ENCODE measurements around the gene WDR4.
"Not testable (repeated sequence)": the region's sequence is repeated elsewhere in the genome, so short reads cannot be mapped to it uniquely, and the experiment has no call there.

The WDR4 gene

GRCh38 chr21:42878993-42879787 is at the start of gene WDR4:
Gene WDR4, minus strand, starts transcription at chr21:42879539. Its CDS starts 44 bp downstream, at chr21:42879495.
- DNase-seq (ENCODE audit: low read depth in 2 of 2): peak; percentile 98 to 99

GRCh38 chr21:42927474-42928200 is 48.3 kb upstream of the WDR4 start:
- DNase-seq (ENCODE audit: low read depth in 2 of 2): not testable (repeated sequence)

GRCh38 chr21:42925114-42925926 is 46.0 kb upstream of the WDR4 start, which contains the start of gene ERVH48-1:
Gene ERVH48-1, minus strand, starts transcription at chr21:42925630. Its CDS starts 6,624 bp downstream, at chr21:42919006.
- no peak for DNase-seq (ENCODE audit: low read depth in 2 of 2)

GRCh38 chr21:42924433-42924751 is 45.1 kb upstream of the WDR4 start:
- DNase-seq (ENCODE audit: low read depth in 2 of 2): no peak

DNA sequence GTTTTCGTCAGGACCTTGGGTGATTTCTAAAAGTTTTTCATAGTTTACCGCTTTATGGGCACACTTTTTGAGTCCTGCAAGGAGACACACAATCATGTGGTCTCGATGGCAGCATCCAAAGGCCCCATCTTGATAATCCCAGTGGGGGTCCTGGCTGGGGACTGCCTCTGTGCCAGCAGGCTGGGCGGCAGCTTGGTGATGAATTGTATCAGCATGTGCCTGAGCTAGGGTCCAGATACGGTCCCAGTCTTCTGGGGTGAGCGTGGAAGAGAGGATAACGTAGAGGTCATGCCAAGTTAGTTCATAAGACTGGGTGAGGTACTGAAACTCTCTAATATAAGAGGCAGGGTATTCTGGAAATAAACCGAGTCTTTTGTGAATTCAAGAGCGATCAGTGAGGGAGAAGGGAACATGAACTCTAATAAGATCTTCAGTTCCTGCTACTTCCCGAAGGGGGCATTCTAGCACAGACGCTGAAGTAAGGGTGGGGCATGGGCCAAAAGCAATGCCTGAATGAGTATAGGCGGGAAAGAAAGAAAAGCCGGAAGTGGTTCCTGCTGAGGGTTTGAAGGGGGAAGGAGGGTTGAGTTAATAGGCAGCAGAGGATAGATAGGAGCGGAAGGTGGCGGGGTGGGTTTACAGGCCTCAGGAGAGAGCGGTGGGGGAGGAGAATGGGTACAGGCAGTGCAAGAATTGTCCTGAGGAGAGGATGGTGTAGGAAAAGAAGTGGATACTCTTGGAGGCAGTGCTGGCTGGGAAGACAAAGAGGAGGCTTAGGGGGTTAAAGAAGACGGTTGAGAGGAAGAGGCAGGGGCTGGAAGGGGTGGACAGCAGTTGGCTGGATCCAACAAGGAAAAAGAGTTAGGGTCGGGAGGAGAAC is 44.5 kb upstream of the WDR4 start:
- peak; percentile 49 to 66 for DNase-seq (ENCODE audit: low read depth in 2 of 2)

GRCh38 chr21:42922918-42923317 is 43.6 kb upstream of the WDR4 start:
- no peak for DNase-seq (ENCODE audit: low read depth in 2 of 2)

DNA sequence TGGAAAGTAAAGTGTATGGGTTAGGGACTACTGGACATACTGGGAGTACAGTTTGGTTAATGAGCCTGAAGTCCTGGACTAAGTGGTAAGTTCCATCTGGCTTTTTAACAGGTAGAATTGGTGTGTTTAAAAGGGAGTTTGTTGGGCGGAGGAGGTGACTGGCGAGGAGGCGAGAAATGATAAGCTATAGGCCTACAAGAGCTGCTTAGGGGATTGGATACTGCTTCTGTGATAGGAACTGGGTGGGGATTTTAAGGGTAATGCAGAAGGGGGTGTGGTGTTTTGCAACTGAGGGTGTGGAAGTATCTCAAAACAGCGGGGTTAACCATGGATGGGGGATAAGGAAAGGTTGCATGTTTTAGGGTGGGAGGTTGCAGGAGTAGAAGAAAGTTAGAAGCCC is 42.6 kb upstream of the WDR4 start:
- DNase-seq (ENCODE audit: low read depth in 2 of 2): no peak

DNA sequence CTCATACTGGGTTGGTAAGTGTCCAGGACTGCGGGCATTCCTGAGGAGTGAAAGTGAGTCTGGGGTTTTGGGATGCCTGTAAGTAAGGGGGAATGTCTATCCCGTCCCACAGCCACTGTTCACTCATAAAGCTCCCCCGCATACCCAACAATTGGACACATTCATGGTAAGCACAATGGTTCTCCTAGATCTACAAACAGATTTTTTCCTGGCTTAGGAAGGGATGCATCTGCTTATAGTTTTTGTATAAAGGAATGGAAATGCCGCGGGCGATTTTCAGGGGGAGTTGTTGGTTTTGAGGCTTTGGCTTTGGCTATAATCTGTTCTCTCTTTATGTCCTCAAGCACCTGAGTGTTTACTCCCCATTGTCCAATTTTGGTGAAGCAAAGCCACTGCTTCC is 39.0 kb upstream of the WDR4 start:
- DNase-seq (ENCODE audit: low read depth in 2 of 2): no peak

DNA sequence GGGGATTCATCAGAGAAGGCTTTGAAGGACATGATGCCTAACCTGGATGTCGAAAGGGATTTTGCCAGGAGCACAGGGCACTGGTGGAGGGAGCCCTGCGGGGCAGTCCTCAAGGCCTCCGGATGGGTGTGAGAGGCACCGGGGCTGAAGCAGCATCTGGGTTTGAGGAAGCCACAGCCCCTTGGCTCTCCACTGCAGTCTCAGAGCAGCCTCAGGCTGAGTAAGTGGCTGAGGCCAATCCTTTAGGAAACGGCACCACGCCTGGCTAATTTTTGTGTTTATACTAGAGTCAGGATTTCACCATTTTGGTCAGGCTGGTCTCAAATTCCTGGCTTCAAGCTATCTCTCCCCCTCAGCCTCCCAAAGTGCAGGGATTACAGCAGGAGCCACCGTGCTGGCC is 34.1 kb upstream of the WDR4 start:
- no peak for DNase-seq (ENCODE audit: low read depth in 2 of 2)

DNA sequence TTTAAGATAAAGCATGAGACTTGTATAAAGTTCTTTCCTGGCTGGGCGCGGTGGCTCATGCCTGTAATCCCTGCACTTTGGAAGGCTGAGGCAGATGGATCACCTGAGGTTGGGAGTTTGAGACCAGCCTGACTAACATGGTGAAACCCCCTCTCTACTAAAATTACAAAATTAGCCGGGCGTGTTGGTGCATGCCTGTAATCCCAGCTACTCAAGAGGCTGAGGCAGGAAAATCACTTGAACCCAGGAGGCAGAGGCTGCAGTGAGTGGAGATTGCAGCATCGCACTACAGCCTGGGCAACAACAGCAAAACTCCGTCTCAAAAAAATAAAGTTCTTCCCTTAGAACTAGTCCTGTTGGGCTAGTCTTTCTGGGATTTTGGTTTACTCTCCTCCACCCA is 32.6 kb upstream of the WDR4 start:
- DNase-seq (ENCODE audit: low read depth in 2 of 2): not testable (repeated sequence)

- not testable (repeated sequence) for DNase-seq (ENCODE audit: low read depth in 2 of 2)
Measured at GRCh38 chr21:42908484-42908883, 29.1 kb upstream of the WDR4 start.

DNA sequence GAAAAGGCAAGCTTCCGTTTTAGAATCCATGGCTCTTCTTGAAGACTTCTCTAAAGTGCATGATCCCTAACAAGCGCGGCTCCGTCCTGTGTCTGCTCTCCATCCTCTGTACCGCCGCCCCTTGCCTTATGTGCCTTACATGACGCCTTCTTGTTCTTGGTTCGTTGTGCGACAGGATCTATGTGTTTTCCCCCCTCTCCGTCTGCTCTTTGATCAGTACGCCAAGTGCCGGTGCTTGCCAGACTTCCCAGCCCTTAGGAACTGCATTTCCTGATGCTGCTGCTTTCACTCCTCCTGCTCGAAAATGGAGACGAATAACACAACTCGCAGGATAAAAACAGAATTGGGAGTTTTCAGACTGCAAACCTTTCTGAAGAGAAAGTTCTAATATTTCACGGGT is 26.9 kb upstream of the WDR4 start:
- DNase-seq (ENCODE audit: low read depth in 2 of 2): no peak

- DNase-seq (ENCODE audit: low read depth in 2 of 2): no peak
Measured at GRCh38 chr21:42905195-42905594, 25.9 kb upstream of the WDR4 start.

GRCh38 chr21:42903817-42904216 is 24.5 kb upstream of the WDR4 start:
- no peak for DNase-seq (ENCODE audit: low read depth in 2 of 2)

GRCh38 chr21:42900446-42900845 is 21.1 kb upstream of the WDR4 start:
- DNase-seq (ENCODE audit: low read depth in 2 of 2): no peak

DNA sequence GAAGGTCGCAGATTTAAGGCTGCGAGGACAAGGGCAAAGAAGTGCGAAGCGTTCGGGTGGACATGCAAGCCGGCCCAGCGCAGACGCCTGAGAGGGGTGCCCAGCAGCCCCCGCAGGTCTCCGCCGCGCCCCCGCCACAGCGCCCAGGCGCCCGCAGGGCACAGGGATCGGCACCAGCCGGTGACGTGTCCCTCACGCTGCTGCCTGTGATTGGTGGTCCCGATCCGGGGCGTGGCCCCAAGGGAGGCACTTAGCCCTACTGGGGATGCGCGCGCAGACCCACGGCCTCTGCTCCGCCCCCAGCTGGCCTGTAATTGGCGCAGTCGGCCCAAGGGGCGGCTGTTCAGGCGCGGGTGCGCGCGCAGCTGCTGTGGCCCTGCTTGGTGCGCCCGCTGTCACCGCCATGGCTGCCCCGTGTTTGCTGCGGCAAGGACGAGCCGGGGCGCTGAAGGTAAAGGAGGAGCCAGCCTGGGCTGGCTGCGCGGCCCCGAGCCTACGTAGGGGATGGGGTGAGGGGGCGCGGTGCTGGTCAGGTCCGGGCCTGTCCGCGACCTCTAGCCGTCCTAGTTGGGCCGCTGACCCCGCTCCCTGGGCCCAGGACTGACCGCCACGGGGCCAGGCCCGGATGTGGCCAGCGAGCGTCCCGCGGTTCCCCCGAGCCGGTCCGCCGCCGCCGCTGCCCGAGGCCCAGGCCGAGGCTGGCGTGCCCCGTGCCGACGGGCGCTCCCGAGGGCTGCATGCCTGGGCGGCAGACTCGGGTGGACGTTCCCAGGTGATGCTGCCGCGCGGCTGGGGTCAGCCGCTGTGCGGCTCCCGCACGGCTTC is 13.8 kb upstream of the WDR4 start, which contains the start of gene NDUFV3:
Gene NDUFV3 (plus strand): TSS at position 379 of the 825 bp plus-strand sequence. CDS start 25 bp downstream, at position 404.
- peak; percentile 100 for DNase-seq (ENCODE audit: low read depth in 2 of 2)

GRCh38 chr21:42892582-42892930 is 13.2 kb upstream of the WDR4 start:
- no peak for DNase-seq (ENCODE audit: low read depth in 2 of 2)

GRCh38 chr21:42887326-42887725 is 8.0 kb upstream of the WDR4 start:
- DNase-seq (ENCODE audit: low read depth in 2 of 2): no peak

DNA sequence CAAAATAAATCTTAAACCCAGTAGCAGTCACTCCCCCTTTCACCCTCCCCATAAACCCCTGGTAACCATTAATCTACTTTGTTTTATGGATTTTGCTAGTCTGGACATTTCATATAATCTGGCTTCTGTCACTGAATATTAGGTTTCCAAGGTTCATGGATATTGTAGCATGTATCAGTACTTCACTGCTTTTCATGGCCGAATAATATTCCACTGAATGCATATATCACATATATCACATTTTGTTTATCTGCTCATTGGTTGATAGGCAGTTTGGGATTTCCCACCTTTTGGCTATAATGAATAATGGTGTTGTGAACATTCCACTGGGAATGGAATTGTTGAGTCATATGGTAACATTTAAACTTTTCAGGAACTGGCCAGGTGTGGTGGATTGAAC is 4.6 kb upstream of the WDR4 start:
- DNase-seq (ENCODE audit: low read depth in 2 of 2): no peak

DNA sequence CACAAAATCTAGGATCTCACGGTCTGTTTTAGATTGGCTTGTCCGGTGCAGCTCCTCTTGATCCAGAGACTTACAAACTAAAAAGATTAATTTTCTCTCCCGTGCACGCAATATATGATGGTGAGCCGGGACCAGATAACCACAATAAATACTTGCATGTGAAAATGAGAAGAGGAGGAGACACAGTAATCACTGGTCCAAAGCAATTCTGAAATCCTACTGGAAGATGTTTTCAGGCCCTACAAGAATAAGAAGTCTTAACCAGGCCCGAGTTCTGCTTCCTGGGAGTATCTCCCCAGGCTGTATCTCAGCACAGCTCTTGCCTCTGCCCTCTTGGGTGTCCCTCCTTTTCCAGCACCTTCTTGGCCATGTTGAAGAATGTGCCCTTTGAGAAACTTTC is 1.0 kb upstream of the WDR4 start:
- no peak for DNase-seq (ENCODE audit: low read depth in 2 of 2)

GRCh38 chr21:42878678-42878992 is 704 bp downstream of the WDR4 start:
- DNase-seq (ENCODE audit: low read depth in 2 of 2): no peak
